GM19463 (cell line): ENCODE data around the gene NDST4.

Experiments used
- ATAC-seq: cut with Tn5 transposase; IDR thresholded peaks from one replicate; pipeline ENCODE4 v1.9.1; 2021; ENCODE audit warnings: mild to moderate bottlenecking, moderate library complexity; ENCODE audit not compliant: unreplicated experiment

NDST4 gene

GRCh38 chr4:114921191-114921590 is 192.2 kb downstream of the NDST4 start:
- ATAC-seq, result no peak

DNA sequence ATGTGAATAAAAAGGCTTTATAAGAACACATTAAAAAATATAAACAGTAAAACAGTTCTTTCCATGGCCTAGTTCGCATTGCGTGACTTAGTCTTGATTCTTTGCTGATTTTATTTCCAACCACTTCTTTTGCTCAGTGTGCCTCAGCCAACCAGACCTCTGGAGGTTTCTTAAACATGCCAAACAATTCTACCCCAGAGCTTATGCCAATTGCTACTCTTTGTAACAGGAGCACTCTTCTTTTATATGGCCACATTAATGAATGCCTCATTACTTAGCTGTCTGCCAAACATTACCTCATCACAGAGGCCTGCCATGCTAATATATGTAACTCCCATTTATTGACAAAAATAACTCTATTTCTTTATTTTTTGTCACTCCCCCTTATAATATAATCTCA is 202.3 kb downstream of the NDST4 start:
- no peak for ATAC-seq

GRCh38 chr4:114907568-114907967 is 205.9 kb downstream of the NDST4 start:
- no peak for ATAC-seq

- ATAC-seq, result no peak
These were observed 208.4 kb downstream of the NDST4 start for GRCh38 chr4:114905017-114905416.

GRCh38 chr4:114900934-114901333 is 212.5 kb downstream of the NDST4 start:
- ATAC-seq, result no peak

DNA sequence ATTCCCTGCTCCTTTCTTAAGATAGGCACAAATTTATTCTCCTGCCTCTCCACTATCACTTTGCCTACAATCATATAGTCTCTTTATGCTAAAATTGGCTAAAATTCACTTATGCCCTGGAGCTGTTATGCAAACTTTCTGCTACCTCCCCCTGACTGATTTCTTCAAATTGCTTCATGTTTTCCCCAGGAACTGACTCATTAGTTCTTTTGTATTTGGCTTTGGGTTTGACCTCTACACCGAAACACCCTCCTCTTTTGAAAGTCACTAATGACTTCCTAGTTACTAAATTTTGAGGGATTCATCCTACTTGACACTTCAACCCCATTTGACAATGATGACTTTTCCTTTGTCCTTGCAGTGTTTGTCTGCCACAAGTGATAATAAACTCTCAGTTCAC is 222.6 kb downstream of the NDST4 start:
- no peak for ATAC-seq

DNA sequence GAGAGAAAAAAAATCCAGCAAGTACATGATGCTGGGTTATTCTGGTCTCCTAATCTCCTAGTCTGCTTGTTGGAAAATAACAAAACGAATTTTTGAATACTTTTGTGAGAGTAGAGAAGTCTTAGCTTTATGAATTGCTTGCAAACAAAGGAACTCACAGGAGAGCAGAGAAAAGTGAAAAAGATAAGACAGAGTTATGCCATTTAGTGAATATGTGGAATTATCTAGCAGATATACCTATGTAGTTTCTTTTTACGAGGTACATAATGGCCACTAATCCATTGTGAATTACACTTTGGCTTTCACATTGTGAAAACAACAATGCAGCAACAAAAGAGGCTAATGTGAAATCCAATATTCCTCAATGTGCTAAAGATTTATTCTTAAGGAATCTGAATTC is 226.7 kb downstream of the NDST4 start:
- no peak for ATAC-seq

DNA sequence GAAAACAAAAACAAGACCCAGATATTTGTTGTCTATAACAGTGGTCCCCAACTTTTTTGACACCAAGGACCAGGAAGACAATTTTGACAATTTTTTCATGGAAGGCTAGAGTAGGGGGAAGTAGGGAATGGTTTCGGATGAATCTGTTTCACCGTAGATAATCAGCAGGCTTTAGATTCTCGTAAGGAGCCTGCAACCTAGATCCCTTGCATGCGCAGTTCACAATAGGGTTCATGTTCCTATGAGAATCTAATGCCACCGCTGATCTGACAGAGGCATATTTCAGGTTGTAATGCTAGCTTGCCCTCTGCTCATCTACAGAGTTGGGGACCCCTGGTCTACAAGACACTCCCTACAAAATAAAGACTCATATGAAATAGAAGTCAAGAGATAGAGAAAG is 229.8 kb downstream of the NDST4 start:
- ATAC-seq, result no peak

GRCh38 chr4:114879916-114880669 is 233.3 kb downstream of the NDST4 start:
- ATAC-seq, result no peak

DNA sequence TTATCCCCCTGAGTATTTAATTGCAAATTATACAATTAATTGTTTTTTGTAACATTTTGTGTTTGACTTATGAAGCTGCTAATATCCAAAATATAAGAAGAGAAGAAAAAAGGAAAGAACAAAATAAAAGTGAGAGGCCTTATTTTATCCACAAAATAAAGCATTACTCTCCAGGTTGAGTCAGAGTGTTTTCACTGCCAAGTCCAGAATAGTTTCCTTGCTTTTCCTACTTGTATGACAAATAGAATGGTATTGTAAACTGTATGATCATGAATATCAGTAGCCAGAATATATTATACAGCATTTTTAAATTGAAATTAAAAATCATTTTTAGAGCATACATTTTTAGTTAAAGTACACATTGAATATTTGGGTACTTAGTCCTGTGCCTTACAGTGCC is 237.8 kb downstream of the NDST4 start:
- ATAC-seq, result no peak

DNA sequence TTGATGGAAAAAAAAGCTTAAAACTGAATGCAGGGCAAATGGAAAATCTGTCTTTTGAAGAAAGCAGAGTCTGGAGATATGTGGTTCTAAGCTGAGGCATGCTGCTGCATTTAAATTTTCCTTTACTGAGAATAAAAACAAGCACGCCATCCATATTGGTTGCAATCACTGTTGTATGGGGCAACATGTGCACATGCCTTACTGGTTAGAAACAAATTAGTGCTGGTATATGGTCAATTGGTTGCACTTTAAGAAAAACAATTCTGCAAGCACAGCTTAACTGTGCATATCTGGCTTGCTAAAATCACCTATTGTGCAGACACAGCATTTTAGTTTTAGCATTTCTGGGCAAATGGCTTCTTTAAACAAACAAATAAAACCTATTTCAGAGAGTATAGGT is 239.1 kb downstream of the NDST4 start:
- ATAC-seq, result no peak

DNA sequence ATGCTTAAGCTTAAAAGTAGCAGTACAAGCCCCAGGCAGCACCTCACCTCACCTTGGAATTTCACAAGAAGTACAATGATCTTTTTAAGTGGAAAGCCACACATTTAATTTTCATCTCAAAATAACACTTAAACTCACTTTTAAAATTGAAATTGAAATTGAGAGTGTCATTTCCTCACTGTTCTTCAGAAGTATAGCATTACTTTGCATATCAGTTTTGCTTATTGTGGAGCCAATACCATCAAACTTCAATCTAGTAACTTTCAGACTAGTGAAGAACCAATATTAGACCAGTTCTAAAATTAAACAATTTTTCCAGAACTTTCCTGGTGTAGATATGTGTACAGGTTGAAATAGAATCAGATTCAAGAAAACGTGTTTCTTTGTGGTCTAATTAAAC is 242.4 kb downstream of the NDST4 start:
- no peak for ATAC-seq

- no peak for ATAC-seq
These were observed 246.3 kb downstream of the NDST4 start for GRCh38 chr4:114866901-114867670.

DNA sequence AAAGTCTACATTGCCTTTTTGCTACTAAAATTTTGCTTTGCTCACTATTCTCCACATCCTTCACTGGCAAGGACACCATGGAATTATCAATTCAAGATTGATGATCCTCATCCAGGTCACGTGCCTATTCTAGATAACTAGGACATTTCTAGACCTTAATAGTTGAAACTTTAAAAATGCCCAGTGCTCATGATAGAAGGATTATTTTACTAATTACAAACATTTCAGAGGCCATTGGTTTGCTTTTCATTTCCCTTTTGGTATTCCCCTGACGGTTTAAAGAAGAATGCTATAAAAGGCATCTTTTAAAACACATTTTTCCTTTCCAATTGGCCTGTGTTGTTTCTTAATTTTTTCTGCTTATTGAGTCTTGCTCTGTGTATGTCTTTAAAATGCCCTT is 249.4 kb downstream of the NDST4 start:
- no peak for ATAC-seq

DNA sequence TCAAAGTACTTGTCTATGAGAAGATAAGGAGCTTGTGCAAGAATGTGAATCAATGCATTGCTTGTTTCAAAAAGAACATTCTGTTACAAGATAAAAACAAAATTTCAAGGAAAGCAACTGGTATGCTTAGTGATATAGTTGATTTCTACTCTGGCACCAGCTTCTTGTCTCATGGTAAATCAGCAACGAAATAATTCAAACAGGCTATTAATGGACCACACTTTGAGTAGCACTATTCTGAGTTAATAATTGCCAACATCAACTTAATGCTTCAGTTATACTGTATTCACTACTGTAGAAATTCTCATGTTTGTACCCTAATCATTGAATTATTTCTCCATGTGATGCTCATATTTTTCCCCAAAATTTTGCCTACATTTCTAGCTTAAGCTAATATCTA is 252.6 kb downstream of the NDST4 start:
- ATAC-seq, result no peak

GRCh38 chr4:114857831-114858230 is 255.6 kb downstream of the NDST4 start:
- ATAC-seq, result no peak

DNA sequence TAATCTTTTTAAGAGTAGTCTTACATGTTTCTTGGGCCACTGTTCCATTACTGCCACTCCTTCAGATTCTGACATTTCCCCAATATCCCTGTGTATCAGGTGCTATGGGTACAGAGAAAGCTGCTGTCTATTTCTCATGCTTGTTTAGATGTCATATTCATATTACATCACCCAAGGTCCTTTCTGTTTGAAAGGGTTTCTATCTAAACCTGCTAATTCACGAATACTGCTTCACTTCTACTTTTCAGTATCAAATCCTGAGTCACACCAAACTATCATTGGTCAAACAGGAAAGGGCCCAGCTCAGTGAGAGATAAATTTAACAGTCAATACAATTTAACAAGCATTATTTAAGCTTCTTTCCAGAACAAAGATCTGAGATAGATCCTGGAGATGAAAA is 273.4 kb downstream of the NDST4 start:
- ATAC-seq, result no peak

- ATAC-seq, result no peak
These were observed 282.8 kb downstream of the NDST4 start for GRCh38 chr4:114830628-114831027.

DNA sequence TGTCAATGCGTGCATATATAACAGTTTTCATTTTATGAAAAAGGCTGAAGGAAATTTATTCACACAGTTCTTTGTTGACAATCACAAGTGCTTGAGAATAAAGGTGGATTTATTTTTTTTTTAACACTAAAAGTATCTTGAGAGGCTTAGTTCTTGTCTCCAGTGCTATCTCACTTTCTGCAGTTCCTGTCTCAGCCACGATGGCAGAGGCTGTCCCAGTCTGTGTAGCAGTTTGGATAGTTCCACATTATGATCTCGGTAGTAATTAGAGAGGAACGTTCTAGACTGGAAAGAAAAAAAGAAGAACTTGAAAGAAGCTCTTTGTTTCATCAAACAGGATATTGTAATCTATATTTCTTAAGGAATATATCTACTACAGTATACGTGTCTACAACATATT is 285.8 kb downstream of the NDST4 start:
- ATAC-seq, result no peak

DNA sequence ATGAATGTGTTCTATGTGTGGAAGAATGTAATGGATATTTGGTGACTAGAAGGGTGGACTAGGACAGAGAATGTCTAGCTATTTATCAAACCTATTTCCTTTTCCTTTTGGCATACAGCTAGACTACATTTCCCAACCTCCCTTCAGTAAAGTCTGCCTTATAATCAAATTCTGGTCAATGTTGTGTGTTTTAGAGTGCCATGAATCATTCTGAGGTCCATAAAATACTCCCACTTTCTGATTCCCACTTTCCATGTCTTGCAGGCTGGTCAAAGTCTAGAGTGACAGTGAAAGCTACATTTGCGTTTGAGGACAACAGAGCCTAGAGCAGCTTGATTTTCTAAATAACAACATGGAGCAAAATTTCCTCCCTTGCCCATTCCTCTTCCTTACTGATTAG is 297.7 kb downstream of the NDST4 start:
- ATAC-seq, result no peak

DNA sequence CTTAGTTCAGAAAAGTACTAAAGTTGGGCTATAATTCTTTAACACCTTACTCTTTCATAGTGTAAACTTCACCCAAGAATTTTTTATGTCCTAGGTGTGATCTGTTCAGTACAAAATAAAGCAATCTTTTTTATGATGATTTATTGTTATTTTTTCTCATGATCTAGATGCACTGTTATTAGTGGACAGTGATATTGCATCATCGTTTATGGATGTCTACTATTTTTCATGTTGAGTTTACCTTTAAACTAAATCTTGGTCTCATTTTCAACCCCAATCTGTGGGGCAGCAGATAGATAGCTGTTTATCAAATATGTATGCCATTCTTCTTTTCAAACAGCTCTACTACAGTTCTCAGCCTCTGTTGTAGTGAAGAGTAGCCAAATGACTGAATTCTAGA is 299.5 kb downstream of the NDST4 start:
- no peak for ATAC-seq

- no peak for ATAC-seq
These were observed 301.7 kb downstream of the NDST4 start for GRCh38 chr4:114811564-114812301.
